CD14-positive monocyte (primary cell): ENCODE data around the gene SULT2B1. TPM values are rescaled to one million over a fixed set of nuclear protein-coding genes. Genes with fewer than 3 reads are reported as not detected.
A peak's percentile ranks its signal among the peaks of the same experiment; 100 is the strongest.

Experiments used
- DNase-seq, 3 donors: peaks; one replicate each; pipeline ENCODE4 v3.0.0-alpha.2; 2011 to 2022
- H2AFZ ChIP-seq: 2 replicates; pipeline ENCODE4 v1.6.0; 2012; ENCODE audit warnings: mild to moderate bottlenecking, low read depth, low read length, inconsistent platforms; ENCODE audit not compliant: insufficient read depth, poor library complexity, severe bottlenecking
- H3K27ac ChIP-seq, 2 donors: 1 replicate in 1 of 2; 2 replicates in 1 of 2; pipeline ENCODE4 v1.5.1; 2012 to 2013; ENCODE audit warnings: low read length in 2 of 2, control low read depth in 1 of 2, inconsistent platforms in 1 of 2, low read depth in 1 of 2, mild to moderate bottlenecking in 1 of 2
- H3K27me3 ChIP-seq, 2 donors: one replicate each; pipeline versions ENCODE4 v1.6.0 to v1.6.1; 2011 to 2013; ENCODE audit warnings: low read length in 2 of 2; ENCODE audit not compliant: control insufficient read depth in 2 of 2, insufficient read depth in 2 of 2
- H3K36me3 ChIP-seq, 2 donors: replicated peaks in 1 of 2; 1 replicate in 1 of 2; 2 replicates in 1 of 2; pipeline versions ENCODE4 v1.5.1 to v1.6.1; 2012 to 2013; ENCODE audit warnings: low read length in 2 of 2, control low read depth in 1 of 2, inconsistent platforms in 1 of 2, mild to moderate bottlenecking in 1 of 2; ENCODE audit not compliant: insufficient read depth in 2 of 2, control insufficient read depth in 1 of 2
- H3K4me1 ChIP-seq, 2 donors: 1 replicate in 1 of 2; 2 replicates in 1 of 2; pipeline versions ENCODE4 v1.5.1 to v1.6.1; 2012 to 2013; ENCODE audit warnings: low read length in 2 of 2, control low read depth in 1 of 2, inconsistent platforms in 1 of 2, mild to moderate bottlenecking in 1 of 2, moderate library complexity in 1 of 2; ENCODE audit not compliant: insufficient read depth in 2 of 2, control insufficient read depth in 1 of 2
- H3K4me2 ChIP-seq: replicated peaks from 2 replicates; pipeline ENCODE3; 2012; ENCODE audit warnings: low read length, moderate library complexity, mild to moderate bottlenecking; ENCODE audit not compliant: poor library complexity, severe bottlenecking; ENCODE audit errors: extremely low read depth
- H3K4me3 ChIP-seq, 3 experiments: fragments of 200-600 bp in 1 of 3; sonication (generic) in 1 of 3; replicated peaks in 1 of 3; 1 replicate in 2 of 3; 2 replicates in 1 of 3; pipeline ENCODE4 v1.5.1; 2011 to 2013; ENCODE audit warnings: low read length in 3 of 3, mild to moderate bottlenecking in 3 of 3, control low read depth in 2 of 3, low read depth in 2 of 3, inconsistent platforms in 1 of 3, moderate library complexity in 1 of 3
- H3K79me2 ChIP-seq: 2 replicates; pipeline ENCODE4 v1.6.0; 2012; ENCODE audit warnings: mild to moderate bottlenecking, control low read depth, inconsistent platforms, low read length, moderate library complexity; ENCODE audit not compliant: insufficient read depth
- H3K9ac ChIP-seq: 2 replicates; pipeline ENCODE4 v1.6.0; 2017; ENCODE audit warnings: low read length, mild to moderate bottlenecking; ENCODE audit not compliant: insufficient read depth, poor library complexity, severe bottlenecking
- H3K9me3 ChIP-seq, 2 donors: replicated peaks in 1 of 2; 1 replicate in 1 of 2; 2 replicates in 1 of 2; pipeline versions ENCODE4 v1.5.1 to v1.6.1; 2012 to 2013; ENCODE audit warnings: low read length in 2 of 2, control low read depth in 1 of 2; ENCODE audit not compliant: control insufficient read depth in 1 of 2, insufficient read depth in 1 of 2
- H4K20me1 ChIP-seq: 2 replicates; pipeline ENCODE4 v1.6.0; 2012; ENCODE audit warnings: mild to moderate bottlenecking, low read length, control low read depth, moderate library complexity; ENCODE audit not compliant: insufficient read depth
- H3K27ac Mint-ChIP-seq, 7 donors: one replicate each; pipeline ENCODE4 v1.8.0; 2020; ENCODE audit warnings: mild to moderate bottlenecking in 7 of 7, mixed read lengths in 7 of 7, moderate library complexity in 6 of 7, inconsistent platforms in 2 of 7
- H3K27me3 Mint-ChIP-seq, 3 donors: one replicate each; pipeline ENCODE4 v1.8.0; 2021 to 2022; ENCODE audit warnings: low read depth in 3 of 3, mild to moderate bottlenecking in 3 of 3, mixed read lengths in 3 of 3, moderate library complexity in 3 of 3, inconsistent platforms in 1 of 3
- H3K36me3 Mint-ChIP-seq, 2 donors: one replicate each; pipeline ENCODE4 v1.8.0; 2020; ENCODE audit warnings: mixed read lengths in 2 of 2, inconsistent platforms in 1 of 2, mild to moderate bottlenecking in 1 of 2
- H3K4me1 Mint-ChIP-seq: one replicate; pipeline ENCODE4 v1.8.0; 2020; ENCODE audit warnings: mild to moderate bottlenecking, mixed read lengths
- H3K4me3 Mint-ChIP-seq, 2 donors: one replicate each; pipeline ENCODE4 v1.8.0; 2020; ENCODE audit warnings: mild to moderate bottlenecking in 2 of 2, mixed read lengths in 2 of 2, moderate library complexity in 1 of 2
- H3K9me3 Mint-ChIP-seq, 7 donors: one replicate each; pipeline ENCODE4 v1.8.0; 2020 to 2022; ENCODE audit warnings: mixed read lengths in 7 of 7, mild to moderate bottlenecking in 6 of 7, moderate library complexity in 6 of 7, inconsistent platforms in 2 of 7
- WGBS: methylation state at CpG from one replicate; pipeline ENCODE4 v1.1.5; 2013; ENCODE audit warnings: missing lambda C conversion rate; ENCODE audit not compliant: insufficient coverage; 5-methylcytosine and 5-hydroxymethylcytosine counted together
- intact Hi-C, 2 donors: fragments of 100-400 bp; cut with micrococcal nuclease; formaldehyde crosslinking; loops; one replicate each; pipeline versions ENCODE4 v1.15.0 to v1.15.1; 2023
- polyA plus RNA-seq, 3 donors: library from polyadenylated mRNA; depleted of rRNA in 1 of 3; unstranded in 2 of 3; stranded (reverse) in 1 of 3; fragments of 300-500 nt in 2 of 3; fragments of >200 nt in 1 of 3; fragmentation: Illumina TruSeq in 2 of 3; gene quantifications; 1 replicate in 2 of 3; 2 replicates in 1 of 3; pipeline ENCODE4 v1.2.3, GENCODE V29; 2012 to 2021
- TF ChIP-seq, protein P1 (sequence below): fragments of 200-600 bp; IDR thresholded peaks from one replicate; pipeline ENCODE4 v1.8.0; 2022; ENCODE audit warnings: antibody characterized with exemption, mild to moderate bottlenecking

SULT2B1 gene
- polyA plus RNA-seq, 3 donors, result 0.09 to 0.40 TPM; not detected in 1

DNA sequence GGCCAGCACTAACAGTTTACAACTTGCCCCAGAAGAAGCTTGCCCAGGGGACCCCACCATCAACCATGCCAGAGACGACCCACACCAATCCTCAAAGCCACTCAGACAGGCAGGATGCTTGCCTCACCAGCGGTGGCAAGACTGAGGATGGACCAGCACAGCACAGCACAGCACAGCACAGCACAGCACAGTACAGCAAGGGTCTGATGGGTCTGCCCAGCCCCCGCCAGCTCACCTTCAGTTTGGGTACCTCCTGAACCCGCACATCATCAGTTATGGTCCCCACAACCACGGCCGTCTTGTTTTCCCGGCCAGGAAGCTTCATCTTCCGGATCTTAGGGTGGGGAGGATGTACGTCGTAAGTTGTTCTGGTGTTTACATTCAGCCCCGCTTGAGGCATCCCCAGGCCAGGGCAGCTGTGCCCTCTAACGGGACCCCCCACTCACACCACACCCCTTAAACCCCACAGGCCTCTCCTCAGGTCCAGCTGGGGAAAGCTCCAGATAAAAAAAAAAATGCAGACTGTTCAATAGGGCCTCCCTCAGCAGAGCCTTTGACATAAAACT is 64.6 kb downstream of the SULT2B1 start:
- WGBS, result 96% methylated on average over 2 of the region's 12 CpGs
- H3K27me3 ChIP-seq, result no peaks in the 10 kb centered on the region
- Mint-ChIP-seq H3K4me3 (no peak overlapping the region), H3K27ac (peak overlapping the region in 3 of 7 donors; percentile 30 to 84 (median 60)), H3K4me1 (peaks cover 37% of the 10 kb centered on the region), H3K27me3 (peaks cover 0 to 2% (median 0%) of the 10 kb centered on the region in 3 donors), H3K9me3 (peaks cover 0 to 3% (median 0%) of the 10 kb centered on the region in 7 donors), H3K36me3 (peaks cover 27 to 33% of the 10 kb centered on the region in 2 donors)
- TF ChIP-seq, protein P1, sequence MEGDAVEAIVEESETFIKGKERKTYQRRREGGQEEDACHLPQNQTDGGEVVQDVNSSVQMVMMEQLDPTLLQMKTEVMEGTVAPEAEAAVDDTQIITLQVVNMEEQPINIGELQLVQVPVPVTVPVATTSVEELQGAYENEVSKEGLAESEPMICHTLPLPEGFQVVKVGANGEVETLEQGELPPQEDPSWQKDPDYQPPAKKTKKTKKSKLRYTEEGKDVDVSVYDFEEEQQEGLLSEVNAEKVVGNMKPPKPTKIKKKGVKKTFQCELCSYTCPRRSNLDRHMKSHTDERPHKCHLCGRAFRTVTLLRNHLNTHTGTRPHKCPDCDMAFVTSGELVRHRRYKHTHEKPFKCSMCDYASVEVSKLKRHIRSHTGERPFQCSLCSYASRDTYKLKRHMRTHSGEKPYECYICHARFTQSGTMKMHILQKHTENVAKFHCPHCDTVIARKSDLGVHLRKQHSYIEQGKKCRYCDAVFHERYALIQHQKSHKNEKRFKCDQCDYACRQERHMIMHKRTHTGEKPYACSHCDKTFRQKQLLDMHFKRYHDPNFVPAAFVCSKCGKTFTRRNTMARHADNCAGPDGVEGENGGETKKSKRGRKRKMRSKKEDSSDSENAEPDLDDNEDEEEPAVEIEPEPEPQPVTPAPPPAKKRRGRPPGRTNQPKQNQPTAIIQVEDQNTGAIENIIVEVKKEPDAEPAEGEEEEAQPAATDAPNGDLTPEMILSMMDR, result no peak
- H3K4me3 ChIP-seq, result no peak overlapping the region
- no peaks in the 10 kb centered on the region for H3K9me3 ChIP-seq
- H3K9ac ChIP-seq, result no peak overlapping the region
- no peak overlapping the region for H3K4me2 ChIP-seq
- no peak for DNase-seq
- H2AFZ ChIP-seq, result no peak overlapping the region
- peaks cover 46% of the 10 kb centered on the region for H3K79me2 ChIP-seq
- H4K20me1 ChIP-seq, result peaks cover 41% of the 10 kb centered on the region
- intact Hi-C loops, result no loop called here
- peak overlapping the region in 1 of 2 donors; percentile 31 for H3K27ac ChIP-seq
- peaks cover 30 to 31% of the 10 kb centered on the region in 2 donors for H3K36me3 ChIP-seq
- H3K4me1 ChIP-seq, result peaks cover 39 to 44% of the 10 kb centered on the region in 2 donors

DNA sequence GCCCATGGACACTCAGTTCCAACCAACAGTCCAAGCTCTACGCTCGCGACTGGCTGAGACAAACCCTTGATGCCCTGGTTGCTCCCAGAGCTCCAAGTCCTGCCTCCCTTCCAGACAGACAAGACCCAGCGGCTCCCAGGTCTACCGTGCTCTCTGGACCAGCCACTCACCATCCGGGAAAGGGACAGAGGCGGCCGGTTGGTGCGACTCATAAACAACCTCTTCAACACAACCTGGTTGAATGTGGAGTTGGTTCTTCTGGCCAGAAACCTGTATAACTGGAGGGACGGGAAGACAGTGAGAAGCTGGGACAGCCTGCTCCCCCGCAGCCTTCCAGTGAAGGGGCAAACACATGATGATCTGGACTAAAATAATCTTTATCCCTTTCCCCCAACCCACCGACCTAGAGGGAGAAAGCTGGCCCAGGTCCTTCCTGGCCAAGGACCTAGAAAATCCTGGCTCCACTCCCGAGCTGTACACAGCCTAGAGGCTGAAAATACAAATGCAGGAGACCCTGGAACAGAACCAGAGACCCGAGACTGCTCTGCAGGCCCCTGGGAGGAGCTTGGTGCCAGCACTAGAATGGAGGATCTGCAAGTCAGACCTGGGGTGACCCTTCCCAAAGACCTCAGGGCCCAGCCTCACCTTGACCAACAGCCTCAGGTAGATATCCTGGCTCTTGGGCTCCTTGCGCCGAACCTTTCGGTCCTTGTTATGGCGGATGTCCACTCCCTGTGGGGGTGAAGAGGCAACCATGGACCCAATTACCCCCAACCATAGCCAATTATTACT is 65.4 kb downstream of the SULT2B1 start:
- peaks cover 47 to 52% of the 10 kb centered on the region in 2 donors for H3K4me1 ChIP-seq
- H4K20me1 ChIP-seq, result peaks cover 41% of the 10 kb centered on the region
- H3K4me3 Mint-ChIP-seq, result peak overlapping the region; percentile 94 to 97
- peak overlapping the region; percentile 93 for H3K9ac ChIP-seq
- TF ChIP-seq, protein P1, result no peak
- H3K36me3 ChIP-seq, result peaks cover 30 to 31% of the 10 kb centered on the region in 2 donors
- H3K4me3 ChIP-seq, result peak overlapping the region in 1 of 3 experiments; percentile 93
- peaks cover 0 to 2% (median 0%) of the 10 kb centered on the region in 3 donors for H3K27me3 Mint-ChIP-seq
- H3K27me3 ChIP-seq, result no peaks in the 10 kb centered on the region
- intact Hi-C loops, result no loop called here
- H3K27ac ChIP-seq, result peak overlapping the region; percentile 22 to 82
- H3K9me3 ChIP-seq, result no peaks in the 10 kb centered on the region
- 89% methylated on average over 7 of the region's 18 CpGs for WGBS
- no peak for DNase-seq
- peaks cover 0 to 3% (median 0%) of the 10 kb centered on the region in 7 donors for H3K9me3 Mint-ChIP-seq
- peak overlapping the region; percentile 40 to 98 (median 96) for H3K27ac Mint-ChIP-seq
- H3K4me1 Mint-ChIP-seq, result peaks cover 43% of the 10 kb centered on the region
- H3K79me2 ChIP-seq, result peaks cover 46% of the 10 kb centered on the region
- peak overlapping the region; percentile 96 for H3K4me2 ChIP-seq
- H2AFZ ChIP-seq, result no peak overlapping the region
- peaks cover 27 to 33% of the 10 kb centered on the region in 2 donors for H3K36me3 Mint-ChIP-seq
